Rectal smooth muscle tissue (tissue), 1 donor: ENCODE results near the gene GFRAL.
"Not testable (repeated sequence)": the region's sequence is repeated elsewhere in the genome, so short reads cannot be mapped to it uniquely, and the experiment has no call there.

Experiments used
- H3K27ac ChIP-seq: one replicate; pipeline ENCODE4 v1.7.0; 2013; ENCODE audit warnings: low read depth, low read length, inconsistent platforms
- H3K27me3 ChIP-seq: one replicate; pipeline ENCODE4 v1.7.0; 2013; ENCODE audit warnings: low read length; ENCODE audit not compliant: control insufficient read depth, insufficient read depth
- H3K36me3 ChIP-seq: one replicate; pipeline ENCODE4 v1.7.0; 2013; ENCODE audit warnings: low read length; ENCODE audit not compliant: control insufficient read depth, insufficient read depth
- H3K4me1 ChIP-seq: one replicate; pipeline ENCODE4 v1.7.0; 2013; ENCODE audit warnings: low read length; ENCODE audit not compliant: control insufficient read depth, insufficient read depth
- H3K4me3 ChIP-seq: one replicate; pipeline ENCODE4 v1.7.0; 2013; ENCODE audit warnings: low read length
- H3K9ac ChIP-seq: one replicate; pipeline ENCODE4 v1.7.0; 2013; ENCODE audit warnings: low read length

GFRAL gene

GRCh38 chr6:55327169-55327568 is at the start of gene GFRAL:
Gene GFRAL (plus strand): TSS chr6:55327469. CDS start chr6:55327555, 86 bp downstream.
- Histone ChIP-seq H3K36me3 (no peaks in the 10 kb centered on the region), H3K9ac (no peak within 1 kb of the TSS), H3K27ac (no peak within 1 kb of the TSS), H3K4me3 (no peak within 1 kb of the TSS), H3K4me1 (no peaks in the 10 kb centered on the region), H3K27me3 (no peaks in the 10 kb centered on the region)

- Histone ChIP-seq H3K4me3 (no peak overlapping the region), H3K27me3 (no peaks in the 10 kb centered on the region), H3K36me3 (no peaks in the 10 kb centered on the region), H3K9ac (no peak overlapping the region), H3K4me1 (no peaks in the 10 kb centered on the region), H3K27ac (no peak overlapping the region)
These were observed 49.6 kb upstream of the GFRAL start for GRCh38 chr6:55277646-55278045.

GRCh38 chr6:55281215-55281614 is 46.1 kb upstream of the GFRAL start:
- Histone ChIP-seq H3K27ac (no peak overlapping the region), H3K27me3 (no peaks in the 10 kb centered on the region), H3K4me3 (no peak overlapping the region), H3K9ac (no peak overlapping the region), H3K36me3 (no peaks in the 10 kb centered on the region), H3K4me1 (no peaks in the 10 kb centered on the region)

- Histone ChIP-seq H3K27ac (no peak overlapping the region), H3K4me3 (no peak overlapping the region), H3K4me1 (no peaks in the 10 kb centered on the region), H3K36me3 (no peaks in the 10 kb centered on the region), H3K9ac (no peak overlapping the region), H3K27me3 (no peaks in the 10 kb centered on the region)
These were observed 45.2 kb upstream of the GFRAL start for GRCh38 chr6:55282115-55282514.

- Histone ChIP-seq H3K4me1 (no peaks in the 10 kb centered on the region), H3K4me3 (no peak overlapping the region), H3K36me3 (no peaks in the 10 kb centered on the region), H3K9ac (no peak overlapping the region), H3K27me3 (no peaks in the 10 kb centered on the region), H3K27ac (no peak overlapping the region)
These were observed 40.4 kb upstream of the GFRAL start for GRCh38 chr6:55286824-55287223.

DNA sequence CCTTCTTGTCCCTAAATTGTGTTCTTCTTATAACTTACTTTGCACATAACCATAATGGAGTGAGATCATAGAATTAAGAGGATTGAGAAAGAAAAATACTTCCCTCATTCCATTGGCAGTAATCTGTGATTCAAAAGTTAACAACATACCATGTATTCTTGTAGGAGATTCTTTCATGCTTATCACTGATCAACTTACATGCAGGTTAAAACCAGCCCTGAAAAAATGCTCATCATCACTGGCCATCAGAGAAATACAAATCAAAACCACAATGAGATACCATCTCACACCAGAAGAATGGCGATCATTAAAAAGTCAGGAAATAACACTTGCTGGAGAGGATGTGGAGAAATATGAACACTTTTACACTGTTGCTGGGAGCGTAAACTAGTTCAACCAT is 36.5 kb upstream of the GFRAL start:
- H3K4me1 ChIP-seq = no peaks in the 10 kb centered on the region
- H3K27me3 ChIP-seq = no peaks in the 10 kb centered on the region
- no peak overlapping the region for H3K27ac ChIP-seq
- H3K36me3 ChIP-seq = no peaks in the 10 kb centered on the region
- no peak overlapping the region for H3K9ac ChIP-seq
- H3K4me3 ChIP-seq = no peak overlapping the region

DNA sequence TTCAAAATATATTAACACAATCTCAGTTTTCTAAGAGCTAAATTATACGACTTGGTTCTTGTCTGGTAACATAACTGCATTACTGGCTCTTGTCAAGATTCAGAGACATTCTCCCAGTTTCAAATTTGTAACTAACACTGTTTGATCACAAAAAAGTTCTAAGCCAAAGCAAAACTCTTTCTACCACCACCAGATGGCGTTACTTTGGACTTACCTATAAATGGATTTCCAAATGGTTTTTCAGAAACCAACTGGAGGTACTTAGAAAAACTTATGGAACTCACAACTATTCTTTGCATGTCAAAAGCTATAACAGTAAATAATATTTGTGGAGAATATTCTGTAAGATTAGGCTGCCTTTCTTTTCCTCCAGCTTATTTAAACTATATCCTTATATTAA is 34.2 kb upstream of the GFRAL start:
- Histone ChIP-seq H3K4me3 (no peak overlapping the region), H3K36me3 (no peaks in the 10 kb centered on the region), H3K27ac (no peak overlapping the region), H3K27me3 (no peaks in the 10 kb centered on the region), H3K4me1 (no peaks in the 10 kb centered on the region), H3K9ac (no peak overlapping the region)

- H3K27me3 ChIP-seq, H3K4me1 ChIP-seq, H3K4me3 ChIP-seq, H3K27ac ChIP-seq, H3K36me3 ChIP-seq, H3K9ac ChIP-seq: not testable (repeated sequence)
These were observed 30.1 kb upstream of the GFRAL start for GRCh38 chr6:55297214-55297613.

GRCh38 chr6:55299286-55299985 is 27.8 kb upstream of the GFRAL start:
- Histone ChIP-seq H3K4me1 (no peaks in the 10 kb centered on the region), H3K36me3 (no peaks in the 10 kb centered on the region), H3K9ac (no peak overlapping the region), H3K27me3 (no peaks in the 10 kb centered on the region), H3K4me3 (no peak overlapping the region), H3K27ac (no peak overlapping the region)

DNA sequence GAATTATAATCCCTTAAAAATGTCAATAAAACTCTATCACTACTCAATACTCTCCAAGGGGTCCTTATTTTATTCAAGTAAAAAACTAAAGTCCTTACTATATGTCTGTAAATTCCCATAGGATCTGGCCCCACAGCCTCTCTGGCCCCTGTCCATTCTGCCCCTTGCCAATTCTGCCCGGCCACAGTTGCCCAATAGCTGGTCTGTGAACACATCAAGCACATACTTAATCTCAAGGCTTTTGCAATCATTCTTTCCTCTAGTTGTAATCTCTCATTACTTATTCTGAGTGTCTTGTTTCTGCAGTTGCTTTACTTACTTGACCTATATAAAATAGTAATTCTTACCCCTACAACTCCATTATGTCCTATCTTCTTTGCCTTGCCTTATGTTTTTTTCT is 22.5 kb upstream of the GFRAL start:
- Histone ChIP-seq H3K36me3 (no peaks in the 10 kb centered on the region), H3K4me1 (no peaks in the 10 kb centered on the region), H3K27ac (no peak overlapping the region), H3K4me3 (no peak overlapping the region), H3K9ac (no peak overlapping the region), H3K27me3 (no peaks in the 10 kb centered on the region)

GRCh38 chr6:55319961-55320695 is 7.1 kb upstream of the GFRAL start:
- H3K27ac ChIP-seq = no peak overlapping the region
- H3K36me3 ChIP-seq = no peaks in the 10 kb centered on the region
- H3K27me3 ChIP-seq = no peaks in the 10 kb centered on the region
- H3K4me3 ChIP-seq = no peak overlapping the region
- no peaks in the 10 kb centered on the region for H3K4me1 ChIP-seq
- H3K9ac ChIP-seq = no peak overlapping the region

DNA sequence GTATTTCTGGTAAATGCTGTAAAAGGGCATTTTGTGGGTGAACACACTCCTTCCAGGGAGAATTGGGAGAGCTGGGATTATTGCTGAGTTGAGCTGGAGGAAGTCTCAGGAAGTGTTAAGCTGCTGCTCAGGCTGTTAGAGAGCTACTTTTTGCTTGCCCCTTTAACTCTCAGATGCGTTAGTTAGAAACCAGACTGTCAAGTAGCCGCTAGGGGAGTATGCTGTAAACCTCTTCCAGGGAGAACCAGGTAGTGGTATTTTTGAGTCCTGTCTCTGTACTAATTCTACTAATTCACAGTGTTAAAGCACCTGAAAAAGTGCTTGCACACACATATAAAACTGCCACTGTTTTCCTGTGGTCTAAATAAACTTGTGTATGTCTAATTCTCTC is 6.6 kb upstream of the GFRAL start:
- Histone ChIP-seq H3K4me3 (no peak overlapping the region), H3K36me3 (no peaks in the 10 kb centered on the region), H3K4me1 (no peaks in the 10 kb centered on the region), H3K27me3 (no peaks in the 10 kb centered on the region), H3K9ac (no peak overlapping the region), H3K27ac (no peak overlapping the region)

DNA sequence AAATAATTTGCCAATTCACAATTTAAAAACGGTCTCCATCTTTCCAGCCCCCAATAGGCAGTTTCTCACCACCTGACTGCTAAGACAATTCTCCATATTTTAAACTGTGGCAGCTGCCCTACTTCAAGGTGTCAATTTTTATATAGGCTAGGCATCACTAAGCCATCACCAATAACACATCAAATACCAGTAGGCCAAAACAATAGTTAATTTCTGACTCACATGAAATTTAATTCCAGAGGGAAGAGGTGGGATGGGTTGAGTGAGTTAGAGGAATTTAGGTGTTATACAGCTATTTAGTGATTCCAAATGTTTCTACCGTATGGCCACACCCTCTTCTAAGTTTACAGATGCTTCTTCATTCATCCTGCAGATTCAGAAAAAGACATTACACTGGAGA is 49.9 kb downstream of the GFRAL start:
- H3K4me1 ChIP-seq = no peaks in the 10 kb centered on the region
- no peak overlapping the region for H3K4me3 ChIP-seq
- H3K27ac ChIP-seq = no peak overlapping the region
- H3K27me3 ChIP-seq = no peaks in the 10 kb centered on the region
- H3K36me3 ChIP-seq = no peaks in the 10 kb centered on the region
- no peak overlapping the region for H3K9ac ChIP-seq
